GM21528 (cell line): ENCODE measurements around the gene PSMG1.
"Not testable (repeated sequence)": the region's sequence is repeated elsewhere in the genome, so short reads cannot be mapped to it uniquely, and the experiment has no call there.

Experiments
- ATAC-seq: cut with Tn5 transposase; IDR thresholded peaks from one replicate; pipeline ENCODE4 v1.9.1; 2021; ENCODE audit warnings: mild to moderate bottlenecking, moderate library complexity; ENCODE audit not compliant: unreplicated experiment, low FRiP score

Gene PSMG1

GRCh38 chr21:39183272-39184049, at the start of gene PSMG1:
Gene PSMG1, minus strand, starts transcription at chr21:39183451. Its CDS starts 66 bp downstream, at chr21:39183385.
- ATAC-seq, result peak; percentile 87

DNA sequence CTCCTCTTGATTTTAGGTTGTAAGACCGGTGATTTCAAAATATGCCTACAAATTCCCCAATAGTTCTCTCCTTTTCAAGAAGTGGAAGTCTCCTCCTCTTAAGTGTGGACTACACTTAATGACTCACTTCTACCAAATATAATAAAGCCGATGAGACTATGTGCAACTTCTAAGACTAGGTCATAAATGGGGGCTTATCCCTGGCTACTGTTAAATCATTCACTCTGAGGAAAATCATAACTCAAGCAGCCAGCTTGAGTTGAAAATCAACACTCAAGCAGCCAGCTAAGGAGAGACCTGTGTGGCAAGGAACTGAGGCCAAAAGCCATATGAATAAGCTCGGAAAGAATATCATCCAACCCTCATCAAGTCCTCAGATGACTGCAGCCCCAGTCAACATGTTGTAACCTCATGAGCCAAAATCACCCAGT, 49.6 kb upstream of the PSMG1 start:
- no peak for ATAC-seq

- no peak for ATAC-seq
Measured at GRCh38 chr21:39224930-39225329, 41.7 kb upstream of the PSMG1 start.

DNA sequence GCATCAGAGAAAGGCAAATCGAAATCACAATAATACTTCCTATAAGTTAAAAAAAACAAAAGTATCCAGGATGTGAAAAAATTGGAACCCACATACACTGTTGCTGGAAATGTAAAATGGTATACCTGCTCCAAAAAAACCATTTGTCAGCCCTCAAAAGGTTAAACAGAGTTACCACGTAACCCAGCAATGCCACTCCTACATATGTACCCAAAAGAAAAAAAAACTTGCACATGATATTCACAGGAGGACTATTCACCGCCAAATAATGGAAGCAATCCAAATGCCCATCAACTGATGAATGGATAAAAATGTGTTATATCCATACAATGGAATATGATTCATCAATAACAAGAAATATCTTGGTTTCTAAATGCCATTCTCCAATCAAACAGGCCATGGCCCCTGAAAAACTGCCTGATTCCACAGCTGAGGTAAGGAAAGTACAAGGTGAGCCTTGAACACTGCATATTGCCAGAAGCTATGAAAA, 38.8 kb upstream of the PSMG1 start:
- no peak for ATAC-seq

DNA sequence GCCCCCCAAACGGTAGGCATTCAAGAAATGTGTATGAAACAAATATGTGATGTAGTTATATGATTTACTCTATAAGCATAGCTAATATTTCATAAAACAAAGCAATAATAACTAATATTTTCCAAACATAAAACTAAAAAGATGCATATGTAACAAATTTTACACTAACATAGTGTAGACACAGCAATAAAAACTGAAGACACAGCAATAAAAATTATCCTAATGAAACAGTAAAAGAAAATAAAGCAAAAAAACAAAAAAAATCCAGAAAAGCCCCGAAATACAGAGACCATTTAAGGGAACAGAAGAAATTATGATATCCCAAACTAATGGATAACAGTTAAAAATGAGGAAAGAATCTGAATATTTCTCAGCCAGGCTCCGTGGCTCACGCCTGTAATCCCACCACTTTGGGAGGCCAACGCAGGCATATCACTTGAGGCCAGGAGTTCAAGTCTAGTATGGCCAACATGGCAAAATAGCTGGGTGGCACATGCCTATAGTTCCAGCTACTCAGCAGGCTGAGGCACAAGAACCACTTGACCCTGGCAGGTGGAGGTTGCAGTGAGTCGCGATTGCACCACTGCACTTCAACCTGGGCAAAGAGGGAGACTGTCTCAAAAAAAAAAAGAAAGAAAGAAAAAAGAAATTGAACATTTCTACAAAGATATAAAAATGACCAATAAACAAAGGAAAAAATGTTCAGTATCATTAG, 38.2 kb upstream of the PSMG1 start:
- ATAC-seq, result no peak

GRCh38 chr21:39220875-39221274, 37.6 kb upstream of the PSMG1 start:
- ATAC-seq, result not testable (repeated sequence)

DNA sequence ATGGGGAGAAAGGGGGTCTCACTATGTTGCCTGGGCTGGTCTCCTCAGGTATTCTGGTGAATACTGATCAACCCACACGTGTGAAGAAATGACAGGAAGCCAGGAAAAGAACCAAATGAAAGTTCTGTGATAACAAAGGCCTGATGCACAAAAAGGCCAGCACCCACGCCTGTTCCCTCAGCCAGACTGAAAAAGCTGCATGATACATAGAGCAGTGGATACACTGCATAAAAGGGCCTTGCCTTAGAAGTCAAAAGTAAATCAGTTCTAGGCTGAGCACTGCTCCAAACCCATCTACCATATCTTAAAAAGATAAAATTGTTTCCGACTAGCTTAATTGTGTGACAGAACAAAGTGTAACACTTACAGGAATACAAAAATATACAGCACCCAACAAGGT, 36.9 kb upstream of the PSMG1 start:
- no peak for ATAC-seq

DNA sequence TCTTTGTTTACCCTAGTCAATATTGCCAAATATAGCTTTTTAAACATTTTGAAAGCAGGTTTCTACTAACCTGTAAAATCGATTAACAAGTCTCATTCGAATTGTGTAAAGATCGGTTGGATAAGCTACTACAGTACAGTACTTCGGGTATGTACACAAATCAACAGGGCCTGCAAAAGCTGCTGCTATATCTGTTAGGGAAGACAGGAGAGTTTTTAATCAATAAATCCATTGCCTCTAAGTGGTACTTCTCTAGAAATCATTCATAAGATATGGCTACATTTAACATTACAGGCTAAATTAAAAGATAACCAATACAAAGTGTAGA, 34.8 kb upstream of the PSMG1 start:
- ATAC-seq, result no peak

DNA sequence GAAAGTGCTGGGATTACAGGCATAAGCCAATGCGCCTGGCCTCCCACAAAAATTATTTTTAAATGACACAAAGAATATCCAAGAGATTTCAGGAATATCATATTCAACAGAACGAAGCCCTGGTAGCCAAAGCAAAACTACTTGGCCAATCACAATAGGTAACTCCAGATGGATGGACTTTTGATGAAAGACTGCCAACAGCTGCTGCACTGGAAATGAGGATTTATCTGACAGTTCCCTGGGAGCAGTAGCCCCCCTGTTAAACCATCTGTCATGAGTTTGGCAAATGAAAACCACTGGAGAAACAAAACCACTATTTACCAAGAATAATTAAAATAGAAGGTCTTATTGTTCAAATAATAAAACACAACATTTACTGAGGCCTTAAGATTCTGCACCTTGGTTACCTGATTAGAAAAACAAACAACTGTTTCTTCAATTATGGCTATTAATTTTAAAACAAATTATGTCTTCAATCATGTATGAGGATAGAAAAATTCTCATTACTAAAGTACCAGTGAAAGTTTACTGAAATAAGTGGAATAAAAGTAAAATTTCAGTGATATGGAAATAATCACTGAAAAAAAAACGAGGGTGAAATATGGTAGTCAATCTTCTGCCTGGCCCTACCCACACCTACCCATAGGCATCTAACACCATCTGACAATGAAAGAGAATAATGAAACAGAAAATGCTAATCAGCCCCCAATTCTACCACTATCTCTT, 34.3 kb upstream of the PSMG1 start:
- ATAC-seq, result no peak

DNA sequence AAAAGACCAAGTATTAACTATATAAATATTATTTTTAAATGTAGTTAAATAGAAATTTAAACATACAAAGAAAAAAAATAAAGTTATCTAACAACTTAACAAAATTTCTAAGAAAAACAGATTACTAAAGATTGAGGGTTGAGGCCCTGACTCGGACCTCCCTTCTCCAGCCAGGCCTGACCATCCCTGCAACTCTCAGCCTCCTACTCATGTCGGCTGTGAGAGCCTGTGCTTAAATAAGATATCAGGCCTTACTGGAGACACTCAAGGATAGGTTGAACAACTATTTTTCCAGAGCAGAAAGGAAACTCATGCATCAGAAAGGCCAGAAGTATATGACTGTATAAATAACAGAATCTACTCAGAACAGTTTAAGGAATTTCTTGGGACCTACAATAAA, 33.0 kb upstream of the PSMG1 start:
- no peak for ATAC-seq

- no peak for ATAC-seq
Measured at GRCh38 chr21:39215078-39215477, 31.8 kb upstream of the PSMG1 start.

- no peak for ATAC-seq
Measured at GRCh38 chr21:39209334-39209688, 26.1 kb upstream of the PSMG1 start.

DNA sequence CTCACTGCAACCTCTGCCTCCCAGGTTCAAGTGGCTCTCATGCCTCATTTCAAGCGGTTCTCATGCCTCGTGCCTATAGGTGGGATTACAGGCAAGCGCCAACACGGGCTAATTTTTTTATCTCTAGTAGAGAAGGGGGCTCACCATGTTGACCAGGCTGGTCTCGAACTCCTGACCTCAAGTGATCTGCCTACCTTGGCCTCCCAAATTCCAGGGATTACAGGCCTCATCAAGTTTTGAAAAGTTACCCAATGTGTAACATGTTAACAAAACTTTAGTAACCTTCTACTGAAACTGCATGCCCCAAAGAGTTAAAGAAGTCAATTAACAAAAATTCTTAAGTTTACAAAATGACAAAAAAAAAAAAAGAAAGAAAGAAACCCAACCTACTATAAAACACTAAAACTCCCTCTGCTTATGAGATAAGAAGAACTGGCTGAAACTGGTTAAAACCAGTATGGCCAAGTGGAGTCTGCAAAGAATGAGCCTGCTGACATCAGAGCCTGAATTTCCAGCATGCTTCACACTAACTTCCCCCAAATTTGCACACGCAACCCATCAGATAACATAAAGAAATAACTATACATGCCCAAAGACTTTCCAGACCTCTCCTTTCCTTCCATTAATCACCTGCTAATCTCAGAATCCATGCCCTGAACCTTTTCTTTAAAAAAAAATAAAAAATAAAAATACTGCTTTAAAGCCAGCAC, 25.5 kb upstream of the PSMG1 start:
- no peak for ATAC-seq

DNA sequence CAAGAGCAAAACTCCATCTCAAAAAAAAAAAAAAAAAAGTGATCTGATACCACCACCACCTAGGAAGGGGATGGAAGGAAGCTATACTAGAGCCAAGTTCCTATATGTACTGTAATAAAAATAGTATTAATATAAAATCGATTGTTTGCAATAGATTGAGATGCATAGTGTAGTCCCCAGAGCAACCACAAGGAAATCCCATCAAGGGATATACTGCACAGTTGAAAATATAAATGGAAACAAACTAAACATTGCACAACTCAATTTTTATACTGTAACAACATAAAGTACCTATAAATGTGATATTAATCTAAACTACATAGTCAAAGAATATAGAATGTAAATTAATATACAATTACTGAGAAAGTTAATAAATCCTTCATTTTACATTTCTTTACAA, 20.9 kb upstream of the PSMG1 start:
- ATAC-seq, result no peak

DNA sequence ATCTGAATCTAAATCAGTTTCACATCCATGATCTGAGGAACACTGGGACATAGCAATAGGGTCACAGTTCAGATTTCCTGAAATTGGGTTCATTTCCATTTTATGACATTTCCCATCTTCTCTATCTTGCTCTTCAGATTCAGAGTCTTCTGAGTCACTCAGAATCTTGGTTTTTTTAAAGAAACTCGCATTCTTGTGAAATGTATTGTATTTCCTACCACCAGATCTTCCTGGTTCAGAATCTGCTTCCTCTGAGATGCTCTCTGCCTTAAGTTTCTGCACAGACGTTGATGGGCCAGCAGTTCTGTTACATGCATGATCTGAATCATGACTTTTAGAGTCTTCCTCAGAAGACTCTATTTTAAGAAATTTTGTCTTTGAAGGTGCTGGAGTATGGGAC, 15.5 kb upstream of the PSMG1 start:
- no peak for ATAC-seq

GRCh38 chr21:39197448-39198233, 14.4 kb upstream of the PSMG1 start:
- no peak for ATAC-seq

DNA sequence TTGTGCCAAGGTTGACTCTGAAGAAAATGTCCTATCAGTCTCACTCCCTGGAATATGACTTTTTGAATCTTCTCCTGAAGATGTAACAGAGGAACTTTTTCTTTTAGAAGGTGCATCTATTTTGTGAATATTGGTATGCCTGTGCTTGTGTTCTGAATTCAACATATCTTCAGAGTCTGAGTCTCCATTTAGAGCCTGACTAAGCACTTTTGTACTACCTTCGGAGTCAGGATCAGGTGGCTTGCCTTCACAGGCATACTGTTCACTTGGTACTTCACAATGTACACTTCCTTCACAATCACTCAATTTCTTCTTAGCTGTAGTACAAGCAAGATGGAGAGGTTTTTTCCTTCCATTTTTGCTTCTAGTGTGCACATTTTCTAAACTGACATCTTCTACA, 13.6 kb upstream of the PSMG1 start:
- ATAC-seq, result no peak

DNA sequence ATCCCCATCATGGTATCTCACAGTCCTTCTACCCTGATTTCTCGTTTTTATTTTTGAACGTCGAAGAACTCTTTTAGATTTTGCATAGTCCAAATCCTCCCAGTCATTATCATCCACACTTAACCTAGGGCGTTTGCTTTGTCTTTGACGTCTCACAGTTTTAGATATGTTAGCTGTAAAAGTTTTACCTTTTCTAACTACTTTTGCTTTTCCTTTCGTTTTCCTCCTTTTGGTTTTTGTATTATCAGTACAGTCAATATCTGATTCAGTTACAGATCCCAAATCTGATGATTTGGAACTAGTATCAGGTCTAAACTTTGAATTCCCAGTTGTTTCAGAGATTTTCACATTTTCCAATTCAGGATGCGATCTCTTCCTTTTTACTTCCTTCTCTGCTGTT, 13.1 kb upstream of the PSMG1 start:
- ATAC-seq, result no peak

GRCh38 chr21:39193380-39193779, 10.1 kb upstream of the PSMG1 start:
- ATAC-seq, result no peak
